ENCODE results near the gene C4orf50. TPM values are rescaled to one million over a fixed set of nuclear protein-coding genes. Genes with fewer than 3 reads are reported as not detected.

The C4orf50 gene
- total and polyA plus RNA-seq, 2 of the 8 experiments (the other 6 are each of a cell fraction or from before 2014, with no cell fraction given), result 0.08 to 0.22 TPM

DNA sequence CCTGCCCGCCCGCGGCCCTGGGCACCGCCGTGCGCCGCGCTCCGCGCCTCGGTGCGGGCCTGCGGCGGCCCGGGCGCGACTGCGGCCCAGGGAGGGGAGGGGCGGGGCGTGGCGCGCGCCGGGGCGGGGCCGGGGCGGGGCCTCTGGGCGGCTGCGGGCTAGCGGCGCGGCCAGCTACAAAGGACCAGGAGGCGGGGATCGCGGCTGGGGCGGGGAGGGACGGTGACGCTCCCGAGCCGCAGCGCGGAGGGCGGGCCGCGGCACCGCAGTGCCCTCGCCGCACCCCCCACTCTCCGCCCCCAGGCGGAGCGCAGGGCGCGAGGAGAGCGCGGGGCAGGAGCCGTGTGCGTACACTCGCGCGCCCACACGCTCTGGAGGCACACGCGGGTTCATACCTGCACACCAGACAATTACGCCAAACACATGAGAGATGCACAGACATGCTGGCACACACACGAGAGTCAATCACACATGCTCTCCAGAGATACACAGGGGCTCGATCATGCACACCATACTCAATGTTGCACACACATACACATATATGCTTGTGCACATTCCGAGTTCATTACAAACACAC is 125.1 kb downstream of the C4orf50 start, which contains the start of gene CRMP1:
Gene CRMP1 (minus strand): TSS at position 83 of the 577 bp plus-strand sequence. CDS start 117 bp downstream, outside the sequence.
- Histone ChIP-seq H3K56ac (replicated peaks; ENCODE audit: insufficient read length, low read depth, low read length) (no peak within 1 kb of the TSS), H3K9ac (replicated peaks in 1 of 4; ENCODE audit: extremely low read depth in 1 of 4, low read depth in 3 of 4, low read length in 3 of 4) (peak within 1 kb of the TSS in 1 of 4 experiments; percentile 41; a peak in 1 of 7 replicates), H2BK120ac (replicated peaks; ENCODE audit: low read depth, low read length) (no peak within 1 kb of the TSS), H3K27me3 (replicated peaks in 1 of 4; ENCODE audit: control insufficient read depth in 3 of 4, extremely low read depth in 1 of 4, insufficient read depth in 3 of 4, low read length in 3 of 4) (peaks cover 27 to 76% (median 64%) of the 10 kb centered on the region in 4 experiments), H3K27ac (ENCODE audit: low read depth, low read length) (no peak within 1 kb of the TSS), H4K8ac (ENCODE audit: extremely low read depth, insufficient read depth, low read length) (no peak within 1 kb of the TSS; the same call in 1 of the 2 replicates), H3K79me2 (ENCODE audit: control insufficient read depth in 1 of 2, insufficient read depth in 2 of 2, low read length in 2 of 2) (no peaks in the 10 kb centered on the region), H2BK20ac (ENCODE audit: low read length) (peak within 1 kb of the TSS; percentile 49; the same call in 1 of the 2 replicates), H3K4me2 (ENCODE audit: insufficient read depth in 1 of 2, low read depth in 2 of 2, low read length in 2 of 2) (peak within 1 kb of the TSS; percentile 73 to 94), H3K23me2 (ENCODE audit: low read depth, low read length) (peaks cover 15% of the 10 kb centered on the region), H2BK12ac (ENCODE audit: low read depth, low read length) (peak within 1 kb of the TSS; percentile 45; the same call in 1 of the 2 replicates), H3K36me3 (ENCODE audit: control insufficient read depth in 2 of 4, insufficient read depth in 4 of 4, low read length in 3 of 4) (no peaks in the 10 kb centered on the region), H3K4me3 (ENCODE audit: extremely low read depth in 1 of 4, insufficient read depth in 2 of 4, low read depth in 3 of 4, low read length in 4 of 4) (peak within 1 kb of the TSS; percentile 36 to 70 (median 43)), H3K9me3 (ENCODE audit: insufficient read depth in 2 of 2, low read depth in 1 of 2, low read length in 1 of 2) (peaks cover 3 to 5% of the 10 kb centered on the region in 2 experiments; a peak in 2 of 4 replicates), H4K20me1 (replicated peaks in 1 of 2; ENCODE audit: control insufficient read depth in 1 of 2, insufficient read depth in 2 of 2, low read length in 2 of 2) (peaks cover 10 to 17% of the 10 kb centered on the region in 2 experiments), H2AFZ (ENCODE audit: low read length) (peak within 1 kb of the TSS; percentile 75; the same call in 1 of the 2 replicates), H3K4me1 (replicated peaks in 1 of 4; ENCODE audit: control insufficient read depth in 3 of 4, insufficient read depth in 4 of 4, low read length in 3 of 4) (peaks cover 13 to 35% (median 22%) of the 10 kb centered on the region in 4 experiments), H2AK5ac (ENCODE audit: low read depth, low read length) (peak within 1 kb of the TSS; percentile 32; the same call in 1 of the 2 replicates), H3K14ac (ENCODE audit: insufficient read length) (no peak within 1 kb of the TSS), H3K4ac (replicated peaks; ENCODE audit: insufficient read length, low read depth, low read length) (peak within 1 kb of the TSS; percentile 83), H2BK5ac (ENCODE audit: low read depth, low read length) (no peak within 1 kb of the TSS; the same call in 1 of the 2 replicates), H4K5ac (ENCODE audit: insufficient read length, low read depth, low read length) (no peak within 1 kb of the TSS), H4K91ac (replicated peaks; ENCODE audit: insufficient read length, low read length) (no peak within 1 kb of the TSS), H3K23ac (ENCODE audit: insufficient read length) (no peak within 1 kb of the TSS), H3K79me1 (ENCODE audit: low read depth, low read length) (no peaks in the 10 kb centered on the region), H2BK15ac (ENCODE audit: low read length) (peak within 1 kb of the TSS; percentile 100), H3K18ac (ENCODE audit: extremely low read depth, low read length) (peak within 1 kb of the TSS; percentile 52; the same call in 1 of the 2 replicates)
- POLR2A ChIA-PET (ENCODE audit: partially characterized antibody), result interaction anchor here (0.9 to 4.6 kb wide), 4 partner anchors 9 to 39 kb away, joined by 3 to 14 read pairs (median 6); no protein-coding TSS in a partner anchor
- WGBS, 2 experiments (ENCODE audit: extremely low coverage in 1 of 2, insufficient coverage in 1 of 2, insufficient read length in 1 of 2, insufficient replicate concordance in 2 of 2, low coverage in 1 of 2, low lambda C conversion rate in 2 of 2, missing lambda C conversion rate in 1 of 2), result 19% methylated on average over 19 of the region's 67 CpGs; no CpG with 5 or more reads in 1 of the 2 experiments
- FAIRE-seq (no peak), DNase-seq (ENCODE audit: low read depth in 1 of 2, low spot score in 2 of 2) (peak in 1 of 2 experiments; percentile 80)
- CTCF ChIA-PET (ENCODE audit: partially characterized antibody), result interaction anchor here (1.3 to 2.7 kb wide), 3 partner anchors 9 to 19 kb away, joined by 3 to 21 read pairs (median 9); no protein-coding TSS in a partner anchor
- TF ChIP-seq CREB1 (IDR thresholded peaks at IDR 0.05) (peak; percentile 48; the same call in 1 of the 2 replicates), ASH2L (IDR thresholded peaks at IDR 0.05; ENCODE audit: low read length) (peak; percentile 21), CTBP2 (IDR thresholded peaks at IDR 0.05; ENCODE audit: borderline replicate concordance, insufficient read depth, insufficient read length, low read length) (no peak), HDAC2 (IDR thresholded peaks at IDR 0.05; ENCODE audit: borderline replicate concordance in 1 of 2, low read depth in 2 of 2, low read length in 2 of 2) (no peak), RFX5 (IDR thresholded peaks at IDR 0.05; ENCODE audit: borderline replicate concordance, low read depth, low read length) (no peak), KDM4A (IDR thresholded peaks at IDR 0.05; ENCODE audit: low read depth, low read length, severe bottlenecking) (peak; percentile 21), RXRA (IDR thresholded peaks at IDR 0.05; ENCODE audit: insufficient read depth, low read depth, low read length) (no peak), TAF7 (optimal IDR thresholded peaks at IDR 0.05; ENCODE audit: borderline replicate concordance, low read depth, low read length) (no peak)
- TF ChIP-seq, protein P1, sequence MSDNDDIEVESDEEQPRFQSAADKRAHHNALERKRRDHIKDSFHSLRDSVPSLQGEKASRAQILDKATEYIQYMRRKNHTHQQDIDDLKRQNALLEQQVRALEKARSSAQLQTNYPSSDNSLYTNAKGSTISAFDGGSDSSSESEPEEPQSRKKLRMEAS (IDR thresholded peaks at IDR 0.05), result peak; percentile 18; the same call in 1 of the 2 replicates

Data from H1 (cell line).